Measurements from ENCODE around the gene PTMS. TPM values are rescaled to one million over a fixed set of nuclear protein-coding genes. Genes with fewer than 3 reads are reported as not detected.

The PTMS gene
- total and polyA plus RNA-seq, 2 experiments from 2014 or later: 111 to 238 TPM

DNA sequence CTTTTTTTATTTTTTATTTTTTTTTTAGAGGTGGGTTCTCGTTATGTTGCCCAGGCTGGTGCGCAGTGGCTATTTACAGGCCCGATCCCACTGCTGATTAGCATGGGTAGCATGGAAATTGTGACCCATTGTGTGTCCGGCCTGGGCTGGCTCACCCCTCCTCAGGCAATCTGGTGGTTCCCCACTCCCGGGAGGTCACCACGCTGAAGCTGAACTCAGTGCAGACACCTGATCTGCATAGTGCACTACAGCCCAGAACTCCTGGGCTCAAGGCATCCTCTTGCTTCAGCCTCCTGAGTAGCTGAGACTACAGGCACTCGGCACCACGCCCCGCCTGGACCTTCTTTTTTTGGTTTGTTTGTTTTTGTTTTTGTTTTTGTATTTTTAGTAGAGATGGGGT, 17.7 kb downstream of the PTMS start (continued):
- TF ChIP-seq, protein P1, sequence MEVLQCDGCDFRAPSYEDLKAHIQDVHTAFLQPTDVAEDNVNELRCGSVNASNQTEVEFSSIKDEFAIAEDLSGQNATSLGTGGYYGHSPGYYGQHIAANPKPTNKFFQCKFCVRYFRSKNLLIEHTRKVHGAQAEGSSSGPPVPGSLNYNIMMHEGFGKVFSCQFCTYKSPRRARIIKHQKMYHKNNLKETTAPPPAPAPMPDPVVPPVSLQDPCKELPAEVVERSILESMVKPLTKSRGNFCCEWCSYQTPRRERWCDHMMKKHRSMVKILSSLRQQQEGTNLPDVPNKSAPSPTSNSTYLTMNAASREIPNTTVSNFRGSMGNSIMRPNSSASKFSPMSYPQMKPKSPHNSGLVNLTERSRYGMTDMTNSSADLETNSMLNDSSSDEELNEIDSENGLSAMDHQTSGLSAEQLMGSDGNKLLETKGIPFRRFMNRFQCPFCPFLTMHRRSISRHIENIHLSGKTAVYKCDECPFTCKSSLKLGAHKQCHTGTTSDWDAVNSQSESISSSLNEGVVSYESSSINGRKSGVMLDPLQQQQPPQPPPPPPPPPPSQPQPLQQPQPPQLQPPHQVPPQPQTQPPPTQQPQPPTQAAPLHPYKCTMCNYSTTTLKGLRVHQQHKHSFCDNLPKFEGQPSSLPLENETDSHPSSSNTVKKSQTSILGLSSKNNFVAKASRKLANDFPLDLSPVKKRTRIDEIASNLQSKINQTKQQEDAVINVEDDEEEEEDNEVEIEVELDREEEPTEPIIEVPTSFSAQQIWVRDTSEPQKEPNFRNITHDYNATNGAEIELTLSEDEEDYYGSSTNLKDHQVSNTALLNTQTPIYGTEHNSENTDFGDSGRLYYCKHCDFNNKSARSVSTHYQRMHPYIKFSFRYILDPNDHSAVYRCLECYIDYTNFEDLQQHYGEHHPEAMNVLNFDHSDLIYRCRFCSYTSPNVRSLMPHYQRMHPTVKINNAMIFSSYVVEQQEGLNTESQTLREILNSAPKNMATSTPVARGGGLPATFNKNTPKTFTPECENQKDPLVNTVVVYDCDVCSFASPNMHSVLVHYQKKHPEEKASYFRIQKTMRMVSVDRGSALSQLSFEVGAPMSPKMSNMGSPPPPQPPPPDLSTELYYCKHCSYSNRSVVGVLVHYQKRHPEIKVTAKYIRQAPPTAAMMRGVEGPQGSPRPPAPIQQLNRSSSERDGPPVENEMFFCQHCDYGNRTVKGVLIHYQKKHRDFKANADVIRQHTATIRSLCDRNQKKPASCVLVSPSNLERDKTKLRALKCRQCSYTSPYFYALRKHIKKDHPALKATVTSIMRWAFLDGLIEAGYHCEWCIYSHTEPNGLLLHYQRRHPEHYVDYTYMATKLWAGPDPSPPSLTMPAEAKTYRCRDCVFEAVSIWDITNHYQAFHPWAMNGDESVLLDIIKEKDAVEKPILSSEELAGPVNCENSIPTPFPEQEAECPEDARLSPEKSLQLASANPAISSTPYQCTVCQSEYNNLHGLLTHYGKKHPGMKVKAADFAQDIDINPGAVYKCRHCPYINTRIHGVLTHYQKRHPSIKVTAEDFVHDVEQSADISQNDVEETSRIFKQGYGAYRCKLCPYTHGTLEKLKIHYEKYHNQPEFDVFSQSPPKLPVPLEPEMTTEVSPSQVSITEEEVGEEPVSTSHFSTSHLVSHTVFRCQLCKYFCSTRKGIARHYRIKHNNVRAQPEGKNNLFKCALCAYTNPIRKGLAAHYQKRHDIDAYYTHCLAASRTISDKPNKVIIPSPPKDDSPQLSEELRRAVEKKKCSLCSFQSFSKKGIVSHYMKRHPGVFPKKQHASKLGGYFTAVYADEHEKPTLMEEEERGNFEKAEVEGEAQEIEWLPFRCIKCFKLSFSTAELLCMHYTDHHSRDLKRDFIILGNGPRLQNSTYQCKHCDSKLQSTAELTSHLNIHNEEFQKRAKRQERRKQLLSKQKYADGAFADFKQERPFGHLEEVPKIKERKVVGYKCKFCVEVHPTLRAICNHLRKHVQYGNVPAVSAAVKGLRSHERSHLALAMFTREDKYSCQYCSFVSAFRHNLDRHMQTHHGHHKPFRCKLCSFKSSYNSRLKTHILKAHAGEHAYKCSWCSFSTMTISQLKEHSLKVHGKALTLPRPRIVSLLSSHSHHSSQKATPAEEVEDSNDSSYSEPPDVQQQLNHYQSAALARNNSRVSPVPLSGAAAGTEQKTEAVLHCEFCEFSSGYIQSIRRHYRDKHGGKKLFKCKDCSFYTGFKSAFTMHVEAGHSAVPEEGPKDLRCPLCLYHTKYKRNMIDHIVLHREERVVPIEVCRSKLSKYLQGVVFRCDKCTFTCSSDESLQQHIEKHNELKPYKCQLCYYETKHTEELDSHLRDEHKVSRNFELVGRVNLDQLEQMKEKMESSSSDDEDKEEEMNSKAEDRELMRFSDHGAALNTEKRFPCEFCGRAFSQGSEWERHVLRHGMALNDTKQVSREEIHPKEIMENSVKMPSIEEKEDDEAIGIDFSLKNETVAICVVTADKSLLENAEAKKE (CRISPR knock-in tag; IDR thresholded peaks at IDR 0.05): no peak
- no peak for TF ChIP-seq EZH2phosphoT487 (IDR thresholded peaks at IDR 0.05; ENCODE audit: unreplicated experiment)

DNA sequence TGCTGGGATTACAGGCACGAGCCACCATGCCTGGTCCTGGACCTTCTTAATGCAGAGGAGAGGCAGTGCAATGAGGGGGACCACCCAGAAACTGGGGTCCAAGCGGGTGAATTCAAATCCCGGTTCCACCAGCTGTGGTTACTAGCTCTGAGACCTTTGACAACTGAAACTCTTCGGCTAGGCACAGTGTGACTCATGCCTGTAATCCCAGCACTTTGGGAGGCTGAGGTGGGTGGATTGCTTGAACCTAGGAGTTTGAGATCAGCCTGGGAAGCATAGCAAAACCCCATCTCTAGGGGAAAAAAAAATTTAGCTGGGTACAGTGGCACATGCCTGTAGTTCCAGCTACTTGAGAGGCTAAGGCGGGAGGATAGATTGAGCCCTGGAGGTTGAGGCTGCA, 18.1 kb downstream of the PTMS start:
- peaks cover 20% of the 10 kb centered on the region for H3K4me1 Mint-ChIP-seq
- TF ChIP-seq JUNB (IDR thresholded peaks at IDR 0.05; ENCODE audit: unreplicated experiment) (no peak), EZH2phosphoT487 (IDR thresholded peaks at IDR 0.05; ENCODE audit: unreplicated experiment) (no peak), ZNF331 (CRISPR knock-in tag; IDR thresholded peaks at IDR 0.05; ENCODE audit: low read depth) (no peak)
- TF ChIP-seq, protein P1 (CRISPR knock-in tag; IDR thresholded peaks at IDR 0.05): no peak
- TF ChIP-seq, protein P2, sequence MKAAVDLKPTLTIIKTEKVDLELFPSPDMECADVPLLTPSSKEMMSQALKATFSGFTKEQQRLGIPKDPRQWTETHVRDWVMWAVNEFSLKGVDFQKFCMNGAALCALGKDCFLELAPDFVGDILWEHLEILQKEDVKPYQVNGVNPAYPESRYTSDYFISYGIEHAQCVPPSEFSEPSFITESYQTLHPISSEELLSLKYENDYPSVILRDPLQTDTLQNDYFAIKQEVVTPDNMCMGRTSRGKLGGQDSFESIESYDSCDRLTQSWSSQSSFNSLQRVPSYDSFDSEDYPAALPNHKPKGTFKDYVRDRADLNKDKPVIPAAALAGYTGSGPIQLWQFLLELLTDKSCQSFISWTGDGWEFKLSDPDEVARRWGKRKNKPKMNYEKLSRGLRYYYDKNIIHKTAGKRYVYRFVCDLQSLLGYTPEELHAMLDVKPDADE (IDR thresholded peaks at IDR 0.05): no peak
- ATAC-seq: no peak
- Histone ChIP-seq H2AFZ (0 out of 2 replicates have a peak overlapping the region, but pooled peaks have one; percentile 47), H3K36me3 (ENCODE audit: insufficient read depth) (no peaks in the 10 kb centered on the region), H3K27ac (ENCODE audit: low read depth) (no peak overlapping the region), H3K4me1 (ENCODE audit: insufficient read depth) (peaks cover 17% of the 10 kb centered on the region), H3K79me2 (replicated peaks; ENCODE audit: insufficient read depth) (no peaks in the 10 kb centered on the region), H3K4me3 (no peak overlapping the region), H3K4me2 (no peak overlapping the region), H3K27me3 (ENCODE audit: insufficient read depth) (no peaks in the 10 kb centered on the region), H3K9me2 (ENCODE audit: insufficient read depth) (no peaks in the 10 kb centered on the region), H3F3A (replicated peaks; ENCODE audit: low read depth) (no peaks in the 10 kb centered on the region), H4K20me1 (replicated peaks; ENCODE audit: insufficient read depth) (no peaks in the 10 kb centered on the region)
- no peak overlapping the region for H3K27ac Mint-ChIP-seq
- no peaks in the 10 kb centered on the region for H3K36me3 Mint-ChIP-seq (ENCODE audit: low read depth)
- H3K27me3 Mint-ChIP-seq (ENCODE audit: insufficient read depth, low read depth, poor library complexity): peaks cover 10% of the 10 kb centered on the region
- H3K4me3 Mint-ChIP-seq: no peak overlapping the region
- DNase-seq (ENCODE audit: low spot score): no peak
- H3K9me3 Mint-ChIP-seq: no peaks in the 10 kb centered on the region

Measured in GM23338 (cell line).